ENCODE measurements around the gene SGO1. TPM values are rescaled to one million over a fixed set of nuclear protein-coding genes. Genes with fewer than 3 reads are reported as not detected.

The SGO1 gene
- polyA plus RNA-seq, 1 donor (not counting 4 experiments of a cell fraction or from before 2014, with no cell fraction given) = 3.4 TPM

GRCh38 chr3:20173844-20174410, 12.1 kb downstream of the SGO1 start:
- H3K4me1 ChIP-seq (ENCODE audit: control insufficient read depth, extremely low read depth, insufficient read depth, low read length) = no peaks in the 10 kb centered on the region
- H3K9me3 ChIP-seq (ENCODE audit: control insufficient read depth, low read depth, low read length) = no peaks in the 10 kb centered on the region
- no peaks in the 10 kb centered on the region for H3K27me3 ChIP-seq (ENCODE audit: control insufficient read depth, extremely low read depth, insufficient read depth, low read length)
- no peak overlapping the region for H3K9ac ChIP-seq (ENCODE audit: control insufficient read depth, extremely low read depth, insufficient read depth, low read length)
- H3K27ac ChIP-seq (ENCODE audit: control insufficient read depth, insufficient read depth, low read length) = no peak overlapping the region
- dilution Hi-C loops (cut with MboI; ENCODE audit: extremely low pct_ligation_motif_present, low sequenced_read_pairs) = no loop called here
- no peaks in the 10 kb centered on the region for H4K20me1 ChIP-seq (ENCODE audit: control insufficient read depth, extremely low read depth, insufficient read depth, low read length)
- TF ChIP-seq CTCF (optimal IDR thresholded peaks at IDR 0.05 in 1 of 3, IDR thresholded peaks at IDR 0.05 in 1 of 3, conservative IDR thresholded peaks at IDR 0.05 in 1 of 3; ENCODE audit: extremely low read depth in 1 of 3, insufficient read depth in 2 of 3, low read length in 3 of 3) (no peak), EZH2 (IDR thresholded peaks at IDR 0.05; ENCODE audit: low read length) (no peak)
- H3K4me2 ChIP-seq (ENCODE audit: control insufficient read depth, extremely low read depth, insufficient read depth, low read depth, low read length) = no peak overlapping the region
- H2AFZ ChIP-seq (ENCODE audit: control insufficient read depth, low read length) = no peak overlapping the region
- FAIRE-seq (no peak), DNase-seq (ENCODE audit: low read depth, low spot score) (no peak)
- peaks cover 0 to under 1% of the 10 kb centered on the region in 2 experiments for H3K36me3 ChIP-seq (ENCODE audit: control insufficient read depth in 2 of 2, extremely low read depth in 1 of 2, insufficient read depth in 2 of 2, low read length in 2 of 2)
- H3K4me3 ChIP-seq (ENCODE audit: control insufficient read depth in 2 of 3, extremely low read depth in 1 of 3, insufficient read depth in 2 of 3, low read depth in 1 of 3, low read length in 3 of 3) = no peak overlapping the region
- no peaks in the 10 kb centered on the region for H3K79me2 ChIP-seq (ENCODE audit: control insufficient read depth, insufficient read depth, low read length)
- no peaks in the 10 kb centered on the region for H3K9me1 ChIP-seq (ENCODE audit: control insufficient read depth, extremely low read depth, insufficient read depth, low read length)

GRCh38 chr3:20161714-20162113, 24.3 kb downstream of the SGO1 start:
- no peaks in the 10 kb centered on the region for H3K36me3 ChIP-seq (ENCODE audit: control insufficient read depth in 2 of 2, extremely low read depth in 1 of 2, insufficient read depth in 2 of 2, low read length in 2 of 2)
- H2AFZ ChIP-seq (ENCODE audit: control insufficient read depth, low read length) = no peak overlapping the region
- no peak overlapping the region for H3K9ac ChIP-seq (ENCODE audit: control insufficient read depth, extremely low read depth, insufficient read depth, low read length)
- H4K20me1 ChIP-seq (ENCODE audit: control insufficient read depth, extremely low read depth, insufficient read depth, low read length) = no peaks in the 10 kb centered on the region
- TF ChIP-seq CTCF (optimal IDR thresholded peaks at IDR 0.05 in 1 of 3, IDR thresholded peaks at IDR 0.05 in 1 of 3, conservative IDR thresholded peaks at IDR 0.05 in 1 of 3; ENCODE audit: extremely low read depth in 1 of 3, insufficient read depth in 2 of 3, low read length in 3 of 3) (no peak), EZH2 (IDR thresholded peaks at IDR 0.05; ENCODE audit: low read length) (no peak)
- H3K9me1 ChIP-seq (ENCODE audit: control insufficient read depth, extremely low read depth, insufficient read depth, low read length) = no peaks in the 10 kb centered on the region
- no peaks in the 10 kb centered on the region for H3K79me2 ChIP-seq (ENCODE audit: control insufficient read depth, insufficient read depth, low read length)
- dilution Hi-C loops (cut with MboI; ENCODE audit: extremely low pct_ligation_motif_present, low sequenced_read_pairs) = no loop called here
- no peaks in the 10 kb centered on the region for H3K9me3 ChIP-seq (ENCODE audit: control insufficient read depth, low read depth, low read length)
- H3K27me3 ChIP-seq (ENCODE audit: control insufficient read depth, extremely low read depth, insufficient read depth, low read length) = no peaks in the 10 kb centered on the region
- DNase-seq (ENCODE audit: low read depth, low spot score) = no peak
- H3K4me2 ChIP-seq (ENCODE audit: control insufficient read depth, extremely low read depth, insufficient read depth, low read depth, low read length) = no peak overlapping the region
- FAIRE-seq = no peak
- no peak overlapping the region for H3K27ac ChIP-seq (ENCODE audit: control insufficient read depth, insufficient read depth, low read length)
- no peaks in the 10 kb centered on the region for H3K4me1 ChIP-seq (ENCODE audit: control insufficient read depth, extremely low read depth, insufficient read depth, low read length)
- no peak overlapping the region for H3K4me3 ChIP-seq (ENCODE audit: control insufficient read depth in 2 of 3, extremely low read depth in 1 of 3, insufficient read depth in 2 of 3, low read depth in 1 of 3, low read length in 3 of 3)

All from keratinocyte (primary cell).